ENCODE measurements around the gene XYLT1. TPM values are rescaled to one million over a fixed set of nuclear protein-coding genes. Genes with fewer than 3 reads are reported as not detected.

The XYLT1 gene
- polyA plus RNA-seq, 1 of the 3 experiments (the other 2 are of a cell fraction) = 17.6 TPM

DNA sequence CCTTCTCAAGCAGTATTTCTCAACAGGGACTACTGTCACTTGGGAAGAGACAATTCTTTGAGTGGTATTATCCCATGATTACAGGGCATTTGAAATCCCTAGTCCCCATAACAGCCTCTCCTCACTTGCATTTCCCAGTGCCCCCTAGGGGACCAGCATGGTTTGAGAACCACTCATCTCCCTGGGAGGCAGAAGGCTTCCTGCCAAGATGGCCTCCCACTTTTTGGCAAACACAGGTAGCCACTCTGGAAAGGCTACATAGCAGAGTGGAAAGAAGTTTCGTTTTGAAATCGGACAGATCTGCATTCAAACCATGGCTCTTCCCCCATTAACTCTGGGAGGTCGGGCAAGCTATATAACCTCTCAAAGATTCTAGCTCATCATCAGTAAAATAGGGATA, 256.8 kb downstream of the XYLT1 start:
- Histone ChIP-seq H3K4me2 (no peak overlapping the region), H3F3A (replicated peaks; ENCODE audit: insufficient read depth) (peaks cover 35% of the 10 kb centered on the region), H3K9me2 (no peaks in the 10 kb centered on the region), H3K4me1 (ENCODE audit: control insufficient read depth in 1 of 2, insufficient read depth in 2 of 2, low read depth in 1 of 2, low read length in 1 of 2) (no peaks in the 10 kb centered on the region; a peak in 1 of 4 replicates), H3K27me3 (ENCODE audit: insufficient read depth) (no peaks in the 10 kb centered on the region), H3K9me3 (no peaks in the 10 kb centered on the region), H3K9ac (no peak overlapping the region), H3K79me2 (ENCODE audit: insufficient read depth) (peaks cover 96% of the 10 kb centered on the region), H4K20me1 (ENCODE audit: insufficient read depth) (peaks cover 89% of the 10 kb centered on the region), H3K4me3 (ENCODE audit: low read depth in 2 of 2, low read length in 1 of 2) (no peak overlapping the region), H3K27ac (ENCODE audit: low read depth in 2 of 2, low read length in 1 of 2) (no peak overlapping the region), H2AFZ (ENCODE audit: low read depth) (no peak overlapping the region), H3K36me3 (replicated peaks in 1 of 2; ENCODE audit: control insufficient read depth in 1 of 2, insufficient read depth in 2 of 2, low read length in 1 of 2) (peaks cover 0 to 51% of the 10 kb centered on the region in 2 experiments)
- ChIA-PET CTCF (interaction anchor here (1.0 kb wide), 1 partner anchor 19 kb away, joined by 3 read pairs; no protein-coding TSS in a partner anchor), POLR2A (no interaction called here)
- WGBS (ENCODE audit: low lambda C conversion rate) = 93% methylated on average over 3 of the region's 3 CpGs
- TF ChIP-seq, protein P1, sequence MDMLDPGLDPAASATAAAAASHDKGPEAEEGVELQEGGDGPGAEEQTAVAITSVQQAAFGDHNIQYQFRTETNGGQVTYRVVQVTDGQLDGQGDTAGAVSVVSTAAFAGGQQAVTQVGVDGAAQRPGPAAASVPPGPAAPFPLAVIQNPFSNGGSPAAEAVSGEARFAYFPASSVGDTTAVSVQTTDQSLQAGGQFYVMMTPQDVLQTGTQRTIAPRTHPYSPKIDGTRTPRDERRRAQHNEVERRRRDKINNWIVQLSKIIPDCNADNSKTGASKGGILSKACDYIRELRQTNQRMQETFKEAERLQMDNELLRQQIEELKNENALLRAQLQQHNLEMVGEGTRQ (IDR thresholded peaks at IDR 0.05; ENCODE audit: borderline replicate concordance, low read depth, low read length) = no peak
- no peak for TF ChIP-seq MXI1 (IDR thresholded peaks at IDR 0.05; ENCODE audit: low read depth, low read length)
- no peak for TF ChIP-seq SIN3A (IDR thresholded peaks at IDR 0.05; ENCODE audit: borderline replicate concordance, low read depth, low read length)
- TF ChIP-seq RAD21 (IDR thresholded peaks at IDR 0.05; ENCODE audit: low read length) = no peak
- no peak for TF ChIP-seq FOXM1 (IDR thresholded peaks at IDR 0.05; ENCODE audit: low read depth)
- TF ChIP-seq JUND (IDR thresholded peaks at IDR 0.05) = no peak
- no peak for DNase-seq

DNA sequence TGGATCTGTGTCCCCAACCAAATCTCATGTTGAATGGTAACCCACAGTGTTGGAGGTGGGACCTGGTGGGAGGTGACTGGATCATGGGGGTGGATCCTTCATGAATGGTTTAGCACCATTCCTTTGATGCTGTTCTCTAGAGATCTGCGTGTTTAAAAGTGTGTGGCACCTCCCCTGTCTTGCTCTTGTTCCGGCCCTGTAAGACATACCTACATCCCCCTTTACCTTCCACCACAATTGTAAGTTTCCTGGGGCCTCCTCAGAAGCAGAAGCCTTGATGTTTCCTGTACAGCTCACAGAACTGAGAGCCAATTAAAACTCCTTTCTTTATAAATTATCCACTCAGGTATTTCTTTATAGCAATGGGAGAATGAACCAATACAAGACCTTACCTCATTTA, 257.7 kb downstream of the XYLT1 start:
- WGBS (ENCODE audit: low lambda C conversion rate) = 75% methylated on average over 1 of the region's 2 CpGs
- POLR2A ChIA-PET = interaction anchor here (0.6 kb wide), 1 partner anchor 35 kb away, joined by 5 read pairs; no protein-coding TSS in a partner anchor
- no peak overlapping the region for H3K4me3 ChIP-seq (ENCODE audit: low read depth in 2 of 2, low read length in 1 of 2)

More for the DNA sequence above, 257.7 kb downstream of the XYLT1 start:
- Histone ChIP-seq H3F3A (replicated peaks; ENCODE audit: insufficient read depth) (peaks cover 30% of the 10 kb centered on the region), H4K20me1 (ENCODE audit: insufficient read depth) (peaks cover 89% of the 10 kb centered on the region), H3K9ac (no peak overlapping the region), H3K27ac (ENCODE audit: low read depth in 2 of 2, low read length in 1 of 2) (no peak overlapping the region), H3K27me3 (ENCODE audit: insufficient read depth) (no peaks in the 10 kb centered on the region), H3K9me2 (no peaks in the 10 kb centered on the region), H3K9me3 (no peaks in the 10 kb centered on the region), H3K79me2 (ENCODE audit: insufficient read depth) (peaks cover 96% of the 10 kb centered on the region), H2AFZ (ENCODE audit: low read depth) (no peak overlapping the region), H3K4me2 (no peak overlapping the region), H3K36me3 (replicated peaks in 1 of 2; ENCODE audit: control insufficient read depth in 1 of 2, insufficient read depth in 2 of 2, low read length in 1 of 2) (peaks cover 0 to 46% of the 10 kb centered on the region in 2 experiments), H3K4me1 (ENCODE audit: control insufficient read depth in 1 of 2, insufficient read depth in 2 of 2, low read depth in 1 of 2, low read length in 1 of 2) (no peaks in the 10 kb centered on the region; a peak in 1 of 4 replicates)
- CTCF ChIA-PET = no interaction called here
- no peak for DNase-seq
- TF ChIP-seq POLR2AphosphoS5 (IDR thresholded peaks at IDR 0.05; ENCODE audit: low read depth, low read length) = no peak
- TF ChIP-seq, protein P2, sequence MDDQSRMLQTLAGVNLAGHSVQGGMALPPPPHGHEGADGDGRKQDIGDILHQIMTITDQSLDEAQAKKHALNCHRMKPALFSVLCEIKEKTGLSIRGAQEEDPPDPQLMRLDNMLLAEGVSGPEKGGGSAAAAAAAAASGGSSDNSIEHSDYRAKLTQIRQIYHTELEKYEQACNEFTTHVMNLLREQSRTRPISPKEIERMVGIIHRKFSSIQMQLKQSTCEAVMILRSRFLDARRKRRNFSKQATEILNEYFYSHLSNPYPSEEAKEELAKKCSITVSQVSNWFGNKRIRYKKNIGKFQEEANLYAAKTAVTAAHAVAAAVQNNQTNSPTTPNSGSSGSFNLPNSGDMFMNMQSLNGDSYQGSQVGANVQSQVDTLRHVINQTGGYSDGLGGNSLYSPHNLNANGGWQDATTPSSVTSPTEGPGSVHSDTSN (IDR thresholded peaks at IDR 0.05) = no peak
- TF ChIP-seq MXI1 (IDR thresholded peaks at IDR 0.05; ENCODE audit: low read depth, low read length) = no peak
- no peak for TF ChIP-seq SMC3 (IDR thresholded peaks at IDR 0.05; ENCODE audit: low read depth, low read length)
- TF ChIP-seq RAD21 (IDR thresholded peaks at IDR 0.05; ENCODE audit: low read length) = no peak
- TF ChIP-seq NRF1 (IDR thresholded peaks at IDR 0.05; ENCODE audit: low read depth, low read length) = no peak
- TF ChIP-seq GABPA (IDR thresholded peaks at IDR 0.05; ENCODE audit: low read depth) = no peak
- no peak for TF ChIP-seq TEAD4 (IDR thresholded peaks at IDR 0.05; ENCODE audit: borderline replicate concordance, insufficient read depth)
- no peak for TF ChIP-seq YY1 (IDR thresholded peaks at IDR 0.05; ENCODE audit: low read depth)
- no peak for TF ChIP-seq TCF12 (IDR thresholded peaks at IDR 0.05)
- TF ChIP-seq EP300 (IDR thresholded peaks at IDR 0.05; ENCODE audit: borderline replicate concordance in 1 of 2, low read depth in 1 of 2, low read length in 1 of 2) = no peak
- TF ChIP-seq, protein P1 (IDR thresholded peaks at IDR 0.05; ENCODE audit: borderline replicate concordance, low read depth, low read length) = no peak
- TF ChIP-seq RCOR1 (IDR thresholded peaks at IDR 0.05; ENCODE audit: low read length) = no peak
- TF ChIP-seq MEF2A (IDR thresholded peaks at IDR 0.05; ENCODE audit: borderline replicate concordance, low read depth) = no peak
- no peak for TF ChIP-seq SIN3A (IDR thresholded peaks at IDR 0.05; ENCODE audit: borderline replicate concordance, low read depth, low read length)

Measured in SK-N-SH (cell line).